ENCODE results near the gene CTNND1. TPM values are rescaled to one million over a fixed set of nuclear protein-coding genes. Genes with fewer than 3 reads are reported as not detected.

Gene CTNND1
- total RNA-seq, 1 donor from 2014 or later: 135 TPM

GRCh38 chr11:57791321-57792059 is 29.9 kb downstream of the CTNND1 start:
- Histone ChIP-seq H3F3A (ENCODE audit: low read depth) (peaks cover 15% of the 10 kb centered on the region), H3K4me3 (no peak overlapping the region), H2AFZ (replicated peaks) (no peak overlapping the region), H3K9me3 (ENCODE audit: low read depth) (no peaks in the 10 kb centered on the region), H4K20me1 (ENCODE audit: low read depth) (peaks cover 80% of the 10 kb centered on the region), H3K9ac (no peak overlapping the region), H3K36me3 (peaks cover 6% of the 10 kb centered on the region), H3K79me2 (ENCODE audit: low read depth) (peaks cover 99% of the 10 kb centered on the region), H3K27me3 (no peaks in the 10 kb centered on the region), H3K4me2 (no peak overlapping the region), H3K4me1 (peaks cover 22% of the 10 kb centered on the region), H3K27ac (no peak overlapping the region)
- TF ChIP-seq CTCF (IDR thresholded peaks at IDR 0.05) (no peak), EZH2 (IDR thresholded peaks at IDR 0.05) (no peak)
- peaks cover 13% of the 10 kb centered on the region for H3K4me1 Mint-ChIP-seq
- no peaks in the 10 kb centered on the region for H3K9me3 Mint-ChIP-seq
- H3K36me3 Mint-ChIP-seq: peaks cover 35% of the 10 kb centered on the region
- DNase-seq (ENCODE audit: low spot score): no peak
- H3K27ac Mint-ChIP-seq: no peak overlapping the region
- no peaks in the 10 kb centered on the region for H3K27me3 Mint-ChIP-seq (ENCODE audit: insufficient read depth, low read depth)
- no peak overlapping the region for H3K4me3 Mint-ChIP-seq

- Mint-ChIP-seq H3K4me1 (peaks cover 12% of the 10 kb centered on the region), H3K9me3 (no peaks in the 10 kb centered on the region), H3K36me3 (peaks cover 38% of the 10 kb centered on the region), H3K27ac (no peak overlapping the region), H3K27me3 (ENCODE audit: insufficient read depth, low read depth) (no peaks in the 10 kb centered on the region), H3K4me3 (no peak overlapping the region)
- Histone ChIP-seq H3F3A (ENCODE audit: low read depth) (peaks cover 12% of the 10 kb centered on the region), H3K27ac (no peak overlapping the region), H3K79me2 (ENCODE audit: low read depth) (peaks cover 98% of the 10 kb centered on the region), H3K4me2 (no peak overlapping the region), H3K9ac (no peak overlapping the region), H3K36me3 (peaks cover 7% of the 10 kb centered on the region), H4K20me1 (ENCODE audit: low read depth) (peaks cover 74% of the 10 kb centered on the region), H3K4me3 (no peak overlapping the region), H2AFZ (replicated peaks) (no peak overlapping the region), H3K27me3 (no peaks in the 10 kb centered on the region), H3K4me1 (peaks cover 19% of the 10 kb centered on the region), H3K9me3 (ENCODE audit: low read depth) (no peaks in the 10 kb centered on the region)
- no peak for DNase-seq (ENCODE audit: low spot score)
- TF ChIP-seq EZH2phosphoT487 (IDR thresholded peaks at IDR 0.05) (no peak), CTCF (IDR thresholded peaks at IDR 0.05) (no peak), EZH2 (IDR thresholded peaks at IDR 0.05) (no peak)
These were observed 30.5 kb downstream of the CTNND1 start for GRCh38 chr11:57792060-57792541.

- H3K27ac Mint-ChIP-seq: no peak overlapping the region
- Histone ChIP-seq H3K4me3 (no peak overlapping the region), H3K36me3 (peaks cover 7% of the 10 kb centered on the region)
These were observed 31.3 kb downstream of the CTNND1 start for GRCh38 chr11:57792870-57793269.

More at GRCh38 chr11:57792870-57793269, 31.3 kb downstream of the CTNND1 start:
- peaks cover 90% of the 10 kb centered on the region for H3K79me2 ChIP-seq (ENCODE audit: low read depth)
- no peaks in the 10 kb centered on the region for H3K9me3 ChIP-seq (ENCODE audit: low read depth)
- no peak overlapping the region for H3K4me2 ChIP-seq
- H3K4me1 Mint-ChIP-seq: peaks cover 5% of the 10 kb centered on the region
- no peak overlapping the region for H2AFZ ChIP-seq (replicated peaks)
- H3K4me1 ChIP-seq: peaks cover 11% of the 10 kb centered on the region
- no peaks in the 10 kb centered on the region for H3K9me3 Mint-ChIP-seq
- H3K27ac ChIP-seq: no peak overlapping the region
- H3K27me3 ChIP-seq: no peaks in the 10 kb centered on the region
- H3K27me3 Mint-ChIP-seq (ENCODE audit: insufficient read depth, low read depth): no peaks in the 10 kb centered on the region
- no peak for DNase-seq (ENCODE audit: low spot score)
- TF ChIP-seq CTCF (IDR thresholded peaks at IDR 0.05) (no peak), EZH2 (IDR thresholded peaks at IDR 0.05) (no peak), EZH2phosphoT487 (IDR thresholded peaks at IDR 0.05) (no peak)
- H3K4me3 Mint-ChIP-seq: no peak overlapping the region
- peaks cover 40% of the 10 kb centered on the region for H3K36me3 Mint-ChIP-seq
- no peak overlapping the region for H3K9ac ChIP-seq
- H4K20me1 ChIP-seq (ENCODE audit: low read depth): peaks cover 67% of the 10 kb centered on the region
- H3F3A ChIP-seq (ENCODE audit: low read depth): peaks cover 6% of the 10 kb centered on the region
